Progenitor cell of endocrine pancreas (in vitro differentiated cells): ENCODE measurements around the gene BLM. TPM values are rescaled to one million over a fixed set of nuclear protein-coding genes. Genes with fewer than 3 reads are reported as not detected.
"Not testable (repeated sequence)": the region's sequence is repeated elsewhere in the genome, so short reads cannot be mapped to it uniquely, and the experiment has no call there.

Experiments used
- DNase-seq: peaks from one replicate; pipeline ENCODE4 v3.0.0; 2021; ENCODE audit warnings: low spot score; ENCODE audit not compliant: unreplicated experiment
- H3K27ac Mint-ChIP-seq: 2 replicates; pipeline ENCODE4 v1.8.0; 2021; ENCODE audit warnings: mild to moderate bottlenecking, moderate library complexity, mixed read lengths
- H3K27me3 Mint-ChIP-seq: 2 replicates; pipeline ENCODE4 v1.8.0; 2021; ENCODE audit warnings: mixed read lengths
- H3K36me3 Mint-ChIP-seq: 2 replicates; pipeline ENCODE4 v1.8.0; 2022; ENCODE audit warnings: mixed read lengths; ENCODE audit not compliant: insufficient read depth
- H3K4me1 Mint-ChIP-seq: 2 replicates; pipeline ENCODE4 v1.8.0; 2021; ENCODE audit warnings: low read depth, mixed read lengths
- H3K4me3 Mint-ChIP-seq: 2 replicates; pipeline ENCODE4 v1.8.0; 2021; ENCODE audit warnings: low read depth, mild to moderate bottlenecking, moderate library complexity, mixed read lengths
- H3K9me3 Mint-ChIP-seq: 2 replicates; pipeline ENCODE4 v1.8.0; 2021; ENCODE audit warnings: low read depth, mixed read lengths
- total RNA-seq: library from RNA; stranded (reverse); gene quantifications from 2 replicates; pipeline ENCODE4 v1.2.1, GENCODE V29; 2021
- TF ChIP-seq, protein P1 (sequence below): fragments of 200-600 bp; sonication (generic); IDR thresholded peaks from one replicate; pipeline ENCODE4 v1.5.0; 2021; ENCODE audit warnings: antibody characterized with exemption, mild to moderate bottlenecking; ENCODE audit not compliant: unreplicated experiment

BLM gene
- total RNA-seq, 1 donor from 2014 or later = 19.6 TPM

- H3K4me1 Mint-ChIP-seq = no peaks in the 10 kb centered on the region
- TF ChIP-seq, protein P1, sequence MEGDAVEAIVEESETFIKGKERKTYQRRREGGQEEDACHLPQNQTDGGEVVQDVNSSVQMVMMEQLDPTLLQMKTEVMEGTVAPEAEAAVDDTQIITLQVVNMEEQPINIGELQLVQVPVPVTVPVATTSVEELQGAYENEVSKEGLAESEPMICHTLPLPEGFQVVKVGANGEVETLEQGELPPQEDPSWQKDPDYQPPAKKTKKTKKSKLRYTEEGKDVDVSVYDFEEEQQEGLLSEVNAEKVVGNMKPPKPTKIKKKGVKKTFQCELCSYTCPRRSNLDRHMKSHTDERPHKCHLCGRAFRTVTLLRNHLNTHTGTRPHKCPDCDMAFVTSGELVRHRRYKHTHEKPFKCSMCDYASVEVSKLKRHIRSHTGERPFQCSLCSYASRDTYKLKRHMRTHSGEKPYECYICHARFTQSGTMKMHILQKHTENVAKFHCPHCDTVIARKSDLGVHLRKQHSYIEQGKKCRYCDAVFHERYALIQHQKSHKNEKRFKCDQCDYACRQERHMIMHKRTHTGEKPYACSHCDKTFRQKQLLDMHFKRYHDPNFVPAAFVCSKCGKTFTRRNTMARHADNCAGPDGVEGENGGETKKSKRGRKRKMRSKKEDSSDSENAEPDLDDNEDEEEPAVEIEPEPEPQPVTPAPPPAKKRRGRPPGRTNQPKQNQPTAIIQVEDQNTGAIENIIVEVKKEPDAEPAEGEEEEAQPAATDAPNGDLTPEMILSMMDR = no peak
- peaks cover 5% of the 10 kb centered on the region for H3K27me3 Mint-ChIP-seq
- no peak overlapping the region for H3K4me3 Mint-ChIP-seq
- no peaks in the 10 kb centered on the region for H3K9me3 Mint-ChIP-seq
- DNase-seq = no peak
- H3K27ac Mint-ChIP-seq = no peak overlapping the region
- H3K36me3 Mint-ChIP-seq = no peaks in the 10 kb centered on the region
Observed at GRCh38 chr15:90686435-90687218, 30.5 kb upstream of the BLM start.

- not testable (repeated sequence) for H3K27ac Mint-ChIP-seq, H3K27me3 Mint-ChIP-seq, H3K9me3 Mint-ChIP-seq, H3K36me3 Mint-ChIP-seq, DNase-seq, H3K4me3 Mint-ChIP-seq, H3K4me1 Mint-ChIP-seq
Observed at GRCh38 chr15:90689326-90689961, 27.7 kb upstream of the BLM start.

DNA sequence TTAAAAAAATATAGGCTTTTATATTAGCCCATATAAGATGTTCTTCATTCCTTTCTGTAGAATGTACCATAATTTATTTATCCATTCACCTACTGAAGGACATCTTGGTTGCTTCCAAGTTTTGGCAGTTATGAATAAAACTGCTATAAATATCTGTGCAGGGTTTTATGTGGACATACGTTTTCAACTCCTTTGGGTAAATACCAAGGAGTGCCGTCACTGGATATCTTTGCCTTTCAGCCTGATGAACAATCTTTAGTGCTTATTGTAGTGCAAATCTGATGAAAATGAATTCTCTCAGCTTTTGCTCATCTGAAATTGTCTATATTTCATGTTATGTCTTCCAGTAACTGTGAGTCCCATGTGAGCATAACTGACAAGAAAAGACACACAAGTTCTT lies 26.6 kb upstream of the BLM start:
- TF ChIP-seq, protein P1 = no peak
- no peaks in the 10 kb centered on the region for H3K9me3 Mint-ChIP-seq
- no peak for DNase-seq
- no peaks in the 10 kb centered on the region for H3K4me1 Mint-ChIP-seq
- no peak overlapping the region for H3K4me3 Mint-ChIP-seq
- H3K27me3 Mint-ChIP-seq = peaks cover 3% of the 10 kb centered on the region
- H3K36me3 Mint-ChIP-seq = peaks cover 1% of the 10 kb centered on the region
- H3K27ac Mint-ChIP-seq = no peak overlapping the region

DNA sequence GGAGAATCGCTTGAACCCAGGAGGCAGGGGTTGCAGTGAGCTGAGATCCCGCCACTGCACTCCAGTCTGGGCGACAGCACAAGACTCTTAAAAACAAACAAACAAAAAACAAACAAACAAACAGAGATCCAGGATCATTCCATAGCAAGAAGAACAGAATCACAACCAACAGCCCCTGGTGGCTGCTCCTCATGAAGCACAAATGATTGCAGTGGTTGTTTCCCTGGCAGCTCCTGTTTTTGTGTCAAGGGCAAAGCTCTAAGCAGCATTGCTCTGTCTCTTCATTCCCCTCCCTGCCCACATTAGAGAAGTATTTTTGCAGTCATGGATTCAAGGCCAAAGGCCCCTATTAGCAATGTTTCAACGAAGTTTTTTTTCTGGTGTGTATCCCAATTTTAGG lies 25.8 kb upstream of the BLM start:
- Mint-ChIP-seq H3K9me3 (no peaks in the 10 kb centered on the region), H3K27me3 (peaks cover 3% of the 10 kb centered on the region), H3K27ac (no peak overlapping the region), H3K36me3 (peaks cover 1% of the 10 kb centered on the region), H3K4me1 (no peaks in the 10 kb centered on the region), H3K4me3 (no peak overlapping the region)
- no peak for DNase-seq
- TF ChIP-seq, protein P1 = no peak

GRCh38 chr15:90691982-90692773 lies 25.0 kb upstream of the BLM start:
- Mint-ChIP-seq H3K36me3 (peaks cover 1% of the 10 kb centered on the region), H3K27me3 (peaks cover 3% of the 10 kb centered on the region), H3K9me3 (no peaks in the 10 kb centered on the region), H3K27ac (no peak overlapping the region), H3K4me1 (no peaks in the 10 kb centered on the region), H3K4me3 (no peak overlapping the region)
- TF ChIP-seq, protein P1 = no peak
- no peak for DNase-seq
